Body of pancreas (tissue), 4 donors: ENCODE data around the gene NOMO2. TPM values are rescaled to one million over a fixed set of nuclear protein-coding genes. Genes with fewer than 3 reads are reported as not detected.
"Not testable (repeated sequence)": the region's sequence is repeated elsewhere in the genome, so short reads cannot be mapped to it uniquely, and the experiment has no call there.

Experiments used
- ATAC-seq: fragments of 150-250 bp; one replicate; pipeline ENCODE4 v1.9.1; 2016
- DNase-seq, 4 donors: peaks; one replicate each; pipeline ENCODE4 v3.0.0-alpha.2; 2019
- H3K27ac ChIP-seq, 4 donors: fragments of 200-600 bp; sonication (generic); 1 replicate in 3 of 4; 2 replicates in 1 of 4; pipeline versions ENCODE4 v1.5.1 to v1.6.1; 2016 to 2019; ENCODE audit warnings: mild to moderate bottlenecking in 1 of 4, mixed read lengths in 1 of 4, moderate library complexity in 1 of 4
- H3K27me3 ChIP-seq, 2 donors: fragments of 200-600 bp; sonication (generic); one replicate each; pipeline ENCODE4 v1.6.0; 2016; ENCODE audit warnings: mild to moderate bottlenecking in 1 of 2
- H3K36me3 ChIP-seq, 2 donors: fragments of 200-600 bp; sonication (generic); replicated peaks in 1 of 2; 2 replicates each; pipeline ENCODE4 v1.5.1; 2016; ENCODE audit warnings: low read depth in 2 of 2; ENCODE audit not compliant: insufficient read depth in 1 of 2
- H3K4me1 ChIP-seq: fragments of 200-600 bp; sonication (generic); one replicate; pipeline ENCODE4 v1.6.0; 2016
- H3K4me3 ChIP-seq, 2 donors: fragments of 200-600 bp; sonication (generic); 1 replicate in 1 of 2; 2 replicates in 1 of 2; pipeline ENCODE4 v1.5.1; 2016 to 2019
- H3K9me3 ChIP-seq, 3 donors: fragments of 200-600 bp; sonication (generic); 1 replicate in 2 of 3; 2 replicates in 1 of 3; pipeline ENCODE4 v1.5.1; 2016
- CTCF ChIP-seq, 7 experiments: fragments of 450-650 bp in 4 of 7; fragments of 200-600 bp in 3 of 7; sonication (generic) in 3 of 7; IDR thresholded peaks; one replicate each; pipeline ENCODE4 v1.5.1; 2016 to 2019; ENCODE audit warnings: antibody characterized with exemption in 7 of 7
- POLR2A ChIP-seq, 3 donors: fragments of 450-650 bp; IDR thresholded peaks; one replicate each; pipeline ENCODE4 v1.6.1; 2016; ENCODE audit warnings: antibody characterized with exemption in 3 of 3, mild to moderate bottlenecking in 2 of 3
- WGBS, 2 donors: methylation state at CpG; one replicate each; pipeline ENCODE4 v1.1.5; 2017; 5-methylcytosine and 5-hydroxymethylcytosine counted together
- intact Hi-C: fragments of 100-400 bp; cut with DNase I; formaldehyde crosslinking; loops from one replicate; pipeline ENCODE4 v1.15.1; 2023
- total RNA-seq, 2 donors: library from RNA; depleted of rRNA; stranded (reverse); fragments of >200 nt; gene quantifications; one replicate each; pipeline ENCODE4 v1.1.0, GENCODE V29; 2016

Gene NOMO2
- total RNA-seq, 2 donors from 2014 or later, result 89.0 to 172 TPM

GRCh38 chr16:18591908-18592307, 30.0 kb upstream of the NOMO2 start:
- H3K36me3 ChIP-seq, H3K4me3 ChIP-seq, H3K27me3 ChIP-seq, H3K27ac ChIP-seq, H3K4me1 ChIP-seq, ATAC-seq, H3K9me3 ChIP-seq, intact Hi-C loops: not testable (repeated sequence)
- peak in 2 of 4 donors; percentile 42 to 45 for DNase-seq
- 73 to 83% methylated on average over 2 to 4 of the region's 4 CpGs for WGBS, 2 donors

- intact Hi-C loops, ATAC-seq, DNase-seq, H3K27ac ChIP-seq, H3K4me1 ChIP-seq, H3K4me3 ChIP-seq, H3K9me3 ChIP-seq, H3K36me3 ChIP-seq, H3K27me3 ChIP-seq: not testable (repeated sequence)
Measured at GRCh38 chr16:18591441-18591840, 29.5 kb upstream of the NOMO2 start.

GRCh38 chr16:18589806-18590205, 27.9 kb upstream of the NOMO2 start:
- 88% methylated on average over 9 to 10 of the region's 10 CpGs for WGBS, 2 donors
- DNase-seq, result not testable (repeated sequence)

GRCh38 chr16:18586560-18587540, 25.0 kb upstream of the NOMO2 start:
- DNase-seq, H3K27ac ChIP-seq, H3K27me3 ChIP-seq, H3K9me3 ChIP-seq, H3K36me3 ChIP-seq, H3K4me1 ChIP-seq, H3K4me3 ChIP-seq, ATAC-seq, intact Hi-C loops: not testable (repeated sequence)
- 95% methylated on average over 2 of the region's 5 CpGs; no CpG with 5 or more reads in 1 of the 2 donors for WGBS, 2 donors

More at GRCh38 chr16:18589806-18590205, 27.9 kb upstream of the NOMO2 start:
- ATAC-seq, H3K27ac ChIP-seq, H3K9me3 ChIP-seq, H3K4me1 ChIP-seq, H3K27me3 ChIP-seq, intact Hi-C loops, H3K36me3 ChIP-seq, H3K4me3 ChIP-seq: not testable (repeated sequence)

- H3K4me3 ChIP-seq, H3K9me3 ChIP-seq, H3K27me3 ChIP-seq, H3K27ac ChIP-seq, H3K4me1 ChIP-seq, ATAC-seq, intact Hi-C loops, DNase-seq, H3K36me3 ChIP-seq: not testable (repeated sequence)
- 94% methylated on average over 8 to 9 of the region's 10 CpGs for WGBS, 2 donors
Measured at GRCh38 chr16:18585789-18586188, 23.9 kb upstream of the NOMO2 start.

GRCh38 chr16:18582902-18583301, 21.0 kb upstream of the NOMO2 start:
- Histone ChIP-seq H3K27me3 (no peaks in the 10 kb centered on the region), H3K36me3 (no peaks in the 10 kb centered on the region), H3K4me3 (no peak overlapping the region), H3K4me1 (peaks cover 9% of the 10 kb centered on the region), H3K9me3 (no peaks in the 10 kb centered on the region), H3K27ac (no peak overlapping the region)
- intact Hi-C loops, result no loop called here
- TF ChIP-seq POLR2A (IDR thresholded peaks at IDR 0.05), result no peak
- no peak for TF ChIP-seq CTCF (IDR thresholded peaks at IDR 0.05)
- WGBS, 2 donors, result 75 to 100% methylated on average over 1 of the region's 1 CpG
- DNase-seq, result no peak
- ATAC-seq, result no peak

GRCh38 chr16:18580396-18580795, 18.5 kb upstream of the NOMO2 start:
- H3K27me3 ChIP-seq, H3K4me1 ChIP-seq, H3K4me3 ChIP-seq, H3K9me3 ChIP-seq, intact Hi-C loops, H3K36me3 ChIP-seq: not testable (repeated sequence)
- H3K27ac ChIP-seq, result peak overlapping the region in 2 of 4 donors; percentile 51 to 53
- WGBS, 2 donors, result 47 to 68% methylated on average over 2 to 3 of the region's 5 CpGs
- DNase-seq (peak in 3 of 4 donors; percentile 23 to 44 (median 34)), ATAC-seq (peak; percentile 93)

GRCh38 chr16:18579261-18579660, 17.4 kb upstream of the NOMO2 start:
- H3K36me3 ChIP-seq, H3K4me1 ChIP-seq, H3K27ac ChIP-seq, H3K27me3 ChIP-seq, DNase-seq, intact Hi-C loops, ATAC-seq, H3K4me3 ChIP-seq, H3K9me3 ChIP-seq: not testable (repeated sequence)
- 97 to 100% methylated on average over 2 of the region's 2 CpGs for whole genome bisulfite sequencing, 2 donors

GRCh38 chr16:18577942-18578341, 16.0 kb upstream of the NOMO2 start:
- H3K36me3 ChIP-seq, H3K9me3 ChIP-seq, H3K27me3 ChIP-seq, DNase-seq, ATAC-seq, H3K27ac ChIP-seq, H3K4me3 ChIP-seq, intact Hi-C loops, H3K4me1 ChIP-seq: not testable (repeated sequence)
- 96 to 100% methylated on average over 1 of the region's 1 CpG for WGBS, 2 donors

GRCh38 chr16:18575945-18576344, 14.0 kb upstream of the NOMO2 start:
- H3K27me3 ChIP-seq, intact Hi-C loops, DNase-seq, H3K4me1 ChIP-seq, H3K9me3 ChIP-seq, H3K36me3 ChIP-seq, H3K27ac ChIP-seq, H3K4me3 ChIP-seq, ATAC-seq: not testable (repeated sequence)
- 86% methylated on average over 1 of the region's 2 CpGs; no CpG with 5 or more reads in 1 of the 2 donors for WGBS, 2 donors
